GM19463 (cell line): Measurements from ENCODE around the gene CARD9.

Source experiments
- ATAC-seq: cut with Tn5 transposase; IDR thresholded peaks from one replicate; pipeline ENCODE4 v1.9.1; 2021; ENCODE audit warnings: mild to moderate bottlenecking, moderate library complexity; ENCODE audit not compliant: unreplicated experiment

The CARD9 gene

GRCh38 chr9:136337416-136338395 lies 35.8 kb downstream of the CARD9 start:
- ATAC-seq: no peak

- ATAC-seq: no peak
Observed at GRCh38 chr9:136336881-136337280, 36.6 kb downstream of the CARD9 start.

GRCh38 chr9:136336156-136336870 lies 37.2 kb downstream of the CARD9 start:
- no peak for ATAC-seq

GRCh38 chr9:136335296-136336155 lies 37.9 kb downstream of the CARD9 start:
- ATAC-seq: no peak

GRCh38 chr9:136334541-136334940 lies 38.9 kb downstream of the CARD9 start:
- no peak for ATAC-seq

- no peak for ATAC-seq
Observed at GRCh38 chr9:136333486-136333885, 40.0 kb downstream of the CARD9 start.

- no peak for ATAC-seq
Observed at GRCh38 chr9:136333045-136333444, 40.4 kb downstream of the CARD9 start.

- ATAC-seq: no peak
Observed at GRCh38 chr9:136332482-136332983, 40.9 kb downstream of the CARD9 start.

- no peak for ATAC-seq
Observed at GRCh38 chr9:136331556-136332481, 41.6 kb downstream of the CARD9 start.

- ATAC-seq: no peak
Observed at GRCh38 chr9:136331030-136331429, 42.4 kb downstream of the CARD9 start.

GRCh38 chr9:136330406-136330990 lies 43.0 kb downstream of the CARD9 start:
- no peak for ATAC-seq

GRCh38 chr9:136329636-136330405 lies 43.6 kb downstream of the CARD9 start:
- ATAC-seq: no peak

- no peak for ATAC-seq
Observed at GRCh38 chr9:136329211-136329627, 44.2 kb downstream of the CARD9 start.

- ATAC-seq: no peak
Observed at GRCh38 chr9:136328622-136329041, 44.8 kb downstream of the CARD9 start.

- no peak for ATAC-seq
Observed at GRCh38 chr9:136328011-136328621, 45.4 kb downstream of the CARD9 start.

- no peak for ATAC-seq
Observed at GRCh38 chr9:136327304-136327974, 46.0 kb downstream of the CARD9 start, which contains the start of gene GPSM1. TSS of gene GPSM1 (plus strand) at chr9:136327539. CDS start at chr9:136327696, 157 bp downstream.

GRCh38 chr9:136326761-136327303 lies 46.6 kb downstream of the CARD9 start:
- no peak for ATAC-seq
